Measurements from ENCODE around the gene COL24A1. TPM values are rescaled to one million over a fixed set of nuclear protein-coding genes. Genes with fewer than 3 reads are reported as not detected.

The COL24A1 gene
- total RNA-seq, 1 experiment from 2014 or later: not detected

DNA sequence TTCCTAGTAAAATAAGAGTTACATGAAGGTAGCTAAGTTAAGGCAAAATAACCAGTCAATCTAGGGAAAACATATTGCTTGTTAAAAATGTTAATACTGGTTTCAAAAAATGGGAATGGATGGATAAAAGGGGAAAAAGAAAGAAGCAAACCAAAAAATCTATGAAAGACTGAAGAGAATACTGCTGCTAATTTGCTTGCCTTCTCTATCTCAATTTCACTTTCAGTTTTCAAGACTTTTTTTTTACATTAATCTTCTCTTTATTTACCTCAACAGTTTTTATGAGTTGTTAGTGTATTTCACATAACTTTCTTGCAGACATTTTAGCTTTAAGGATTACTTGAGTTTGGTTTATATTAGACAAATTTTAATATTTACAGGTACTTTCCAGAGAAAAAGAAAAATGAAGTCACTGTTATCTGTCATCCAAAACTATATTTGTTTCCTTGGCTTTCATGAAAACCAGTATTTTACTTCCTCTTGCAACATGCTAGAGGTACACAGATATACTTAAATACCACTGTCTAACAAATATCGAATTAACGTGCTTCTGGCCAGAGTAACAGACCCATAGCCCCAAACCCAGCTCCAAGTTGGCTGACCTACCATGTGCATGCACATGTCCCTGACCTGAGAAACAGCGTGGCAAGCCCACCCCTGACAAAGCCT is 70.7 kb downstream of the COL24A1 start:
- Histone ChIP-seq H3K4me1 (ENCODE audit: control insufficient read depth in 1 of 2, insufficient read depth in 2 of 2, low read length in 2 of 2) (no peaks in the 10 kb centered on the region), H3K36me3 (ENCODE audit: control insufficient read depth in 1 of 2, insufficient read depth in 2 of 2, low read length in 2 of 2) (no peaks in the 10 kb centered on the region), H3K27me3 (ENCODE audit: insufficient read depth, low read length) (no peaks in the 10 kb centered on the region), H3K9ac (ENCODE audit: low read length) (no peak overlapping the region), H3K4me2 (ENCODE audit: low read length) (no peak overlapping the region), H3K9me2 (ENCODE audit: insufficient read depth) (no peaks in the 10 kb centered on the region), H4K20me1 (ENCODE audit: insufficient read depth) (no peaks in the 10 kb centered on the region), H2AFZ (ENCODE audit: low read depth, low read length, poor library complexity, severe bottlenecking) (no peak overlapping the region), H3K9me3 (ENCODE audit: control insufficient read depth in 1 of 2, insufficient read depth in 1 of 2, low read depth in 1 of 2, low read length in 2 of 2) (no peaks in the 10 kb centered on the region), H3K79me2 (ENCODE audit: insufficient read depth, low read length) (no peaks in the 10 kb centered on the region), H3K27ac (ENCODE audit: low read depth, low read length) (no peak overlapping the region), H3K4me3 (replicated peaks in 1 of 2; ENCODE audit: low read depth in 1 of 2, low read length in 2 of 2) (no peak overlapping the region)
- ATAC-seq: no peak
- ChIA-PET POLR2A (no interaction called here), CTCF (no interaction called here), RAD21 (ENCODE audit: low non-redundant PET in 1 of 2, low total read pairs in 2 of 2, uncharacterized antibody in 2 of 2, unreplicated experiment in 2 of 2) (no interaction called here)
- BruUV-seq (replicated peaks): no TSS peak
- TF ChIP-seq JUND (IDR thresholded peaks at IDR 0.05) (no peak), RAD21 (IDR thresholded peaks at IDR 0.05; ENCODE audit: low read depth) (no peak), EZH2phosphoT487 (IDR thresholded peaks at IDR 0.05; ENCODE audit: borderline replicate concordance) (no peak), TCF7L2 (IDR thresholded peaks at IDR 0.05; ENCODE audit: borderline replicate concordance, extremely low read depth, insufficient read depth, insufficient read length) (no peak), ZFX (IDR thresholded peaks at IDR 0.05) (no peak), POLR2A (IDR thresholded peaks at IDR 0.05; ENCODE audit: borderline replicate concordance, extremely low read depth, insufficient read depth, insufficient read length) (no peak), CEBPB (IDR thresholded peaks at IDR 0.05; ENCODE audit: low read depth) (no peak), FOSL1 (IDR thresholded peaks at IDR 0.05; ENCODE audit: low read depth) (no peak), SP1 (IDR thresholded peaks at IDR 0.05; ENCODE audit: low read depth) (no peak), EZH2 (IDR thresholded peaks at IDR 0.05) (no peak), SRF (IDR thresholded peaks at IDR 0.05; ENCODE audit: low read depth) (no peak), ELF1 (IDR thresholded peaks at IDR 0.05; ENCODE audit: borderline replicate concordance, low read depth) (no peak), ZNF274 (IDR thresholded peaks at IDR 0.05; ENCODE audit: low read depth, low read length) (no peak)
- TF ChIP-seq, protein P1, sequence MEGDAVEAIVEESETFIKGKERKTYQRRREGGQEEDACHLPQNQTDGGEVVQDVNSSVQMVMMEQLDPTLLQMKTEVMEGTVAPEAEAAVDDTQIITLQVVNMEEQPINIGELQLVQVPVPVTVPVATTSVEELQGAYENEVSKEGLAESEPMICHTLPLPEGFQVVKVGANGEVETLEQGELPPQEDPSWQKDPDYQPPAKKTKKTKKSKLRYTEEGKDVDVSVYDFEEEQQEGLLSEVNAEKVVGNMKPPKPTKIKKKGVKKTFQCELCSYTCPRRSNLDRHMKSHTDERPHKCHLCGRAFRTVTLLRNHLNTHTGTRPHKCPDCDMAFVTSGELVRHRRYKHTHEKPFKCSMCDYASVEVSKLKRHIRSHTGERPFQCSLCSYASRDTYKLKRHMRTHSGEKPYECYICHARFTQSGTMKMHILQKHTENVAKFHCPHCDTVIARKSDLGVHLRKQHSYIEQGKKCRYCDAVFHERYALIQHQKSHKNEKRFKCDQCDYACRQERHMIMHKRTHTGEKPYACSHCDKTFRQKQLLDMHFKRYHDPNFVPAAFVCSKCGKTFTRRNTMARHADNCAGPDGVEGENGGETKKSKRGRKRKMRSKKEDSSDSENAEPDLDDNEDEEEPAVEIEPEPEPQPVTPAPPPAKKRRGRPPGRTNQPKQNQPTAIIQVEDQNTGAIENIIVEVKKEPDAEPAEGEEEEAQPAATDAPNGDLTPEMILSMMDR (IDR thresholded peaks at IDR 0.05 in 2 of 3, conservative IDR thresholded peaks at IDR 0.05 in 1 of 3; ENCODE audit: borderline replicate concordance in 1 of 3, insufficient read depth in 1 of 3, low read depth in 2 of 3, low read length in 2 of 3): no peak
- TF ChIP-seq, protein P2, sequence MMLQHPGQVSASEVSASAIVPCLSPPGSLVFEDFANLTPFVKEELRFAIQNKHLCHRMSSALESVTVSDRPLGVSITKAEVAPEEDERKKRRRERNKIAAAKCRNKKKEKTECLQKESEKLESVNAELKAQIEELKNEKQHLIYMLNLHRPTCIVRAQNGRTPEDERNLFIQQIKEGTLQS (IDR thresholded peaks at IDR 0.05): no peak
- TF ChIP-seq, protein P3, sequence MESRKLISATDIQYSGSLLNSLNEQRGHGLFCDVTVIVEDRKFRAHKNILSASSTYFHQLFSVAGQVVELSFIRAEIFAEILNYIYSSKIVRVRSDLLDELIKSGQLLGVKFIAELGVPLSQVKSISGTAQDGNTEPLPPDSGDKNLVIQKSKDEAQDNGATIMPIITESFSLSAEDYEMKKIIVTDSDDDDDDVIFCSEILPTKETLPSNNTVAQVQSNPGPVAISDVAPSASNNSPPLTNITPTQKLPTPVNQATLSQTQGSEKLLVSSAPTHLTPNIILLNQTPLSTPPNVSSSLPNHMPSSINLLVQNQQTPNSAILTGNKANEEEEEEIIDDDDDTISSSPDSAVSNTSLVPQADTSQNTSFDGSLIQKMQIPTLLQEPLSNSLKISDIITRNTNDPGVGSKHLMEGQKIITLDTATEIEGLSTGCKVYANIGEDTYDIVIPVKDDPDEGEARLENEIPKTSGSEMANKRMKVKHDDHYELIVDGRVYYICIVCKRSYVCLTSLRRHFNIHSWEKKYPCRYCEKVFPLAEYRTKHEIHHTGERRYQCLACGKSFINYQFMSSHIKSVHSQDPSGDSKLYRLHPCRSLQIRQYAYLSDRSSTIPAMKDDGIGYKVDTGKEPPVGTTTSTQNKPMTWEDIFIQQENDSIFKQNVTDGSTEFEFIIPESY (IDR thresholded peaks at IDR 0.05; ENCODE audit: extremely low read depth, insufficient replicate concordance, low read length): no peak
- intact Hi-C loops (cut with micrococcal nuclease): no loop called here
- DNase-seq (ENCODE audit: low read depth, low spot score): no peak

Data from HCT116 (cell line).